WERI-Rb-1 (cell line): ENCODE measurements around the gene PPP2R3B.
"Not testable (repeated sequence)": the region's sequence is repeated elsewhere in the genome, so short reads cannot be mapped to it uniquely, and the experiment has no call there.

ENCODE experiments used
- DNase-seq: peaks from one replicate; pipeline ENCODE4 v3.0.0-alpha.2; 2020
- H3K27ac ChIP-seq: fragments of 250-450 bp; sonication (Bioruptor Pico); 2 replicates; pipeline ENCODE4 v1.5.1; 2020; ENCODE audit warnings: mild to moderate bottlenecking, moderate library complexity
- H3K27me3 ChIP-seq: fragments of 250-450 bp; sonication (Bioruptor Pico); 2 replicates; pipeline ENCODE4 v1.5.1; 2021; ENCODE audit warnings: mild to moderate bottlenecking, low read depth, moderate library complexity; ENCODE audit not compliant: insufficient read depth, severe bottlenecking
- H3K36me3 ChIP-seq: fragments of 250-450 bp; sonication (Bioruptor Pico); 2 replicates; pipeline ENCODE4 v1.5.1; 2020; ENCODE audit warnings: mild to moderate bottlenecking, moderate library complexity
- H3K4me3 ChIP-seq: 2 replicates; pipeline ENCODE4 v1.5.1; 2011; ENCODE audit warnings: low read depth, mild to moderate bottlenecking, control low read depth, low read length
- H3K9me3 ChIP-seq: fragments of 250-450 bp; sonication (Bioruptor Pico); 2 replicates; pipeline ENCODE4 v1.5.1; 2021; ENCODE audit warnings: mild to moderate bottlenecking, moderate library complexity; ENCODE audit not compliant: severe bottlenecking
- TF ChIP-seq, protein P1 (sequence below): IDR thresholded peaks from 2 replicates; pipeline ENCODE4 v1.5.1; 2011; ENCODE audit warnings: low read depth, mild to moderate bottlenecking, control low read depth, inconsistent platforms, low read length

PPP2R3B gene

DNA sequence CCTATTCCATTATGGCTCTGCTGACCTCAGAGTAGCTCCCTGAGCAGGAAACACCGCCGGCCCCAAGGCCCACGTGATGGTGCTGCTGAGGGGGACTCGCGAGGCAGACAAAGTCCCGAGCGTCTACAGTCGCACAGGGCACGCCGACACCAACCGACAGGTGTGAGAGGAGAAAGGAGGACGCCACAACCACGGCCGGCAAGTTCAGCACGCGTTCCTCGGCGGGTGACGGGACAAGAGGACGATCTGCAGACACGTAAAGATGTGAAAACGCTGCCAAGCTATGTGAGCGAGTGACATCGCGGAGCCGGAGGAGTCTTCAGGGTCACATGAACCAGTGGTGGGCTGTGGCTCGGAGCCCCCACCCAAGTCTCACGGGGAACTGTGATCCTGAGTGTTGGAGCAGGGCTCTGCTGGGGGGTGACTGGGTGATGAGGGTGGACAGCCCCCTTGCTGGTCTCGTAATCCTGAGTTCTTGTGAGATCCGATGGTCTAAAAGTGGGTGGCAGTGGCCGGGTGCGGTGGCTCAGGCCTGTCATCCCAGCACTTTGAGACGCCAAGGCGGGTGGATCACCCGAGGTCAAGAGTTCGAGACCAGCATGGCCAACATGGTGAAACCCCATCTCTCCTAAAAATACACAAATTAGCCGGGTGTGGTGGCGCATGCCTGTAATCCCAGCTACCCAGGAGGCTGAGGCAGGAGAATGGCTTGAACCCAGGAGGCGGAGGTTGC is 34.0 kb downstream of the PPP2R3B start:
- Histone ChIP-seq H3K27ac (no peak overlapping the region), H3K4me3 (no peak overlapping the region), H3K36me3 (peaks cover 2% of the 10 kb centered on the region; the same call in 1 of the 2 replicates), H3K9me3 (no peaks in the 10 kb centered on the region), H3K27me3 (no peaks in the 10 kb centered on the region)
- no peak for DNase-seq
- TF ChIP-seq, protein P1, sequence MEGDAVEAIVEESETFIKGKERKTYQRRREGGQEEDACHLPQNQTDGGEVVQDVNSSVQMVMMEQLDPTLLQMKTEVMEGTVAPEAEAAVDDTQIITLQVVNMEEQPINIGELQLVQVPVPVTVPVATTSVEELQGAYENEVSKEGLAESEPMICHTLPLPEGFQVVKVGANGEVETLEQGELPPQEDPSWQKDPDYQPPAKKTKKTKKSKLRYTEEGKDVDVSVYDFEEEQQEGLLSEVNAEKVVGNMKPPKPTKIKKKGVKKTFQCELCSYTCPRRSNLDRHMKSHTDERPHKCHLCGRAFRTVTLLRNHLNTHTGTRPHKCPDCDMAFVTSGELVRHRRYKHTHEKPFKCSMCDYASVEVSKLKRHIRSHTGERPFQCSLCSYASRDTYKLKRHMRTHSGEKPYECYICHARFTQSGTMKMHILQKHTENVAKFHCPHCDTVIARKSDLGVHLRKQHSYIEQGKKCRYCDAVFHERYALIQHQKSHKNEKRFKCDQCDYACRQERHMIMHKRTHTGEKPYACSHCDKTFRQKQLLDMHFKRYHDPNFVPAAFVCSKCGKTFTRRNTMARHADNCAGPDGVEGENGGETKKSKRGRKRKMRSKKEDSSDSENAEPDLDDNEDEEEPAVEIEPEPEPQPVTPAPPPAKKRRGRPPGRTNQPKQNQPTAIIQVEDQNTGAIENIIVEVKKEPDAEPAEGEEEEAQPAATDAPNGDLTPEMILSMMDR: no peak

- Histone ChIP-seq H3K27me3 (no peaks in the 10 kb centered on the region), H3K36me3 (peaks cover 2% of the 10 kb centered on the region; the same call in 1 of the 2 replicates), H3K9me3 (no peaks in the 10 kb centered on the region), H3K27ac (no peak overlapping the region), H3K4me3 (no peak overlapping the region)
- TF ChIP-seq, protein P1: no peak
- DNase-seq: no peak
Measured at GRCh38 chrX:352181-352580, 34.5 kb downstream of the PPP2R3B start.

DNA sequence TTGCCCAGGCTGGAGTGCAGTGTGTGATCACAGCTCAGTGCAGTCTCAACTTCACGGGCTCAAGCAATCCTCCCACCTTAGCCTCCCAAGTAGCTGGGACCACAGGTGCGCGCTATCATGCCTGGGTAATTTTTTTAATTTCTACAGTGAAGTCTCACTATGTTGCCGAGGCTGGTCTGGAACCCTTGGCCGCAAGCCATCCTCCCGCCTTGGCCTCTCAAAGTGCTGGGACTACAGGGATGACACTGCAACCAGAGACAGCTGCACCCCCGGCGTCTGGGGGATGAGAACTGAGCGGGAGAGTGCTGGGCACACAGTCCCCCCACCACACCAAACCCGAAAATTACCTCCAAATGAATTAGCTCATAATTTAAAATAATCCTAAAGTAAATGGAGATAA is 35.0 kb downstream of the PPP2R3B start:
- H3K36me3 ChIP-seq: peaks cover 2% of the 10 kb centered on the region; the same call in 1 of the 2 replicates
- H3K9me3 ChIP-seq: no peaks in the 10 kb centered on the region
- TF ChIP-seq, protein P1: no peak
- H3K4me3 ChIP-seq: no peak overlapping the region
- no peak overlapping the region for H3K27ac ChIP-seq
- DNase-seq: no peak
- H3K27me3 ChIP-seq: no peaks in the 10 kb centered on the region

- H3K4me3 ChIP-seq, H3K27me3 ChIP-seq, H3K36me3 ChIP-seq, H3K27ac ChIP-seq, DNase-seq, H3K9me3 ChIP-seq: not testable (repeated sequence)
Measured at GRCh38 chrX:351324-351641, 35.4 kb downstream of the PPP2R3B start.

GRCh38 chrX:350534-351323 is 36.0 kb downstream of the PPP2R3B start:
- no peak overlapping the region for H3K27ac ChIP-seq
- peaks cover 2% of the 10 kb centered on the region; the same call in 1 of the 2 replicates for H3K36me3 ChIP-seq
- no peaks in the 10 kb centered on the region for H3K9me3 ChIP-seq
- H3K4me3 ChIP-seq: no peak overlapping the region
- no peaks in the 10 kb centered on the region for H3K27me3 ChIP-seq
- TF ChIP-seq, protein P1: no peak
- no peak for DNase-seq

- H3K27me3 ChIP-seq: no peaks in the 10 kb centered on the region
- TF ChIP-seq, protein P1: no peak
- H3K36me3 ChIP-seq: peaks cover 3% of the 10 kb centered on the region
- DNase-seq: no peak
- no peak overlapping the region for H3K27ac ChIP-seq
- H3K4me3 ChIP-seq: no peak overlapping the region
- no peaks in the 10 kb centered on the region for H3K9me3 ChIP-seq
Measured at GRCh38 chrX:350148-350533, 36.6 kb downstream of the PPP2R3B start.
